PC-9 (cell line): ENCODE results near the gene CSRNP2.

Experiments used
- CTCF ChIP-seq: fragments of 200-600 bp; sonication (generic); conservative IDR thresholded peaks from 2 replicates; pipeline ENCODE4 v1.6.1; 2017; ENCODE audit warnings: mixed run types, antibody characterized with exemption, mild to moderate bottlenecking, moderate library complexity
- EZH2 ChIP-seq: fragments of 200-600 bp; sonication (generic); IDR thresholded peaks from 2 replicates; pipeline ENCODE4 v1.8.0; 2017; ENCODE audit warnings: antibody characterized with exemption, low read depth

- TF ChIP-seq CTCF, result no peak
- TF ChIP-seq EZH2, result no peak
These were observed 56.0 kb downstream of the CSRNP2 start for GRCh38 chr12:51027342-51027835.
